Limb (tissue), 2 donors: ENCODE measurements around the gene NPIPA3.
"Not testable (repeated sequence)": the region's sequence is repeated elsewhere in the genome, so short reads cannot be mapped to it uniquely, and the experiment has no call there.

Experiments
- DNase-seq, 2 donors: peaks; one replicate each; pipeline ENCODE4 v3.0.0-alpha.2; 2016; ENCODE audit errors: extremely low spot score in 2 of 2

Gene NPIPA3

DNA sequence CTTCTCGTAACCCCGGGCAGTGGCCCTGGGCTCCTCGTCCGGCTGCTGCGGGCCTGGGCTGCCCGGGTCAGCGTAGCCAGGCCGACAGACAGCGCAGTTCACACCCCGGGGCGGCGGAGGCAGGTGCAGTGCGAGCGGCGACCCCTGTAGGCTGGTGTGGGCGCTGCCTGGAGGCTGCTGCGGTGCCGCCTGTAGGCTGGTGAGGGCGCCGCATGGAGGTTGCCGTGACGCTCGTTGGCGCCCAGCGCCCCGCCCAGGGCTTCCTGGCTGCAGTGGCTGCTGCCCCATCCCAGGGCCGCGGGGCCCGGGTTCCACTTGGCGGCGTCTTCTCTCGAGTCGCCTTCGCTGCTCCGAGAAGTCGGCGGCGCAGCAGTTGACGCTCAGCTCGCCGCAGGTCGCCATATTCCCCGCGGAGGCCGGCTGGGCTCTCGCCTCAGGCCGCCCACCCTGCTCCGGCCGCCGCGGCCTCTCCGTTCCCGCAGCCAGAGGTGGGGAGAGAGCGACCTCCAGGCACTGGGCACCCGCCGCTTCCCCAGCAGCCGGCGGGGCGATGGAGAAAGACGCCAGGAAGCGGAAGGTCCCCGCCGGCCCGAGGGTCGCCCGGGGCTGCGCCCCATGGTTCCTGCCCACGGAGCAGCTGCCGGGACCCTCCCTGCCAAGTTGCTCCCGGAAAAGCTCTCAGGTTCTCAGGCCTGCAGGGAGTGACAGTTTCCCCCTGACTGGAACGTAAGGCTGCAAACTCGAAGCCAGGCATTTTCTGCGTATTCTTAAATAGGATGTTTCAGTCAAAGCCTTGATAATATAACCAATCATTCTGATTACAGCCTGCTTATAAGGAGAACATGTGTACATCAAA is at the start of gene NPIPA3:
Gene NPIPA3, plus strand, starts transcription at position 256 of the 856 bp plus-strand sequence. CDS start 5,533 bp downstream, outside the sequence.
- DNase-seq, result not testable (repeated sequence)

DNA sequence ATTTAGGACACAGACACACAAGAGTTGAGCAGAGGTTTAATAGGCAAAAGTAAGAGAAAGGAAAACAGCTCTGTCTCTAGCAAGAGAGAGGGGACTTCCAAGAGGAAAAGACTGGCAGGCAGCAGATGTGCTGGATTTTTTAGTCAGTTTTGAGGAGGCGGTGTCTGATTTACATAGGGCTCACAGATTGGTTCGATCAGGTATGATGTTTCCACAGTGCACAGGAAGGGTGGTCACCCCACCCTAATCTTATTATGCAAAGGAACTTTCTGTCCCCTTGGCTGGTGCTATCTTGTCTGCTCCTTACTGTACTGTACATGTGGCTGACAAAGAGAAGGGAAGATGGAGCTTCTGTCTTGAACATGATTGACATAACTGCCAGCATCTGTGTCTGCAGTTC is 45.1 kb upstream of the NPIPA3 start:
- no peak for DNase-seq

DNA sequence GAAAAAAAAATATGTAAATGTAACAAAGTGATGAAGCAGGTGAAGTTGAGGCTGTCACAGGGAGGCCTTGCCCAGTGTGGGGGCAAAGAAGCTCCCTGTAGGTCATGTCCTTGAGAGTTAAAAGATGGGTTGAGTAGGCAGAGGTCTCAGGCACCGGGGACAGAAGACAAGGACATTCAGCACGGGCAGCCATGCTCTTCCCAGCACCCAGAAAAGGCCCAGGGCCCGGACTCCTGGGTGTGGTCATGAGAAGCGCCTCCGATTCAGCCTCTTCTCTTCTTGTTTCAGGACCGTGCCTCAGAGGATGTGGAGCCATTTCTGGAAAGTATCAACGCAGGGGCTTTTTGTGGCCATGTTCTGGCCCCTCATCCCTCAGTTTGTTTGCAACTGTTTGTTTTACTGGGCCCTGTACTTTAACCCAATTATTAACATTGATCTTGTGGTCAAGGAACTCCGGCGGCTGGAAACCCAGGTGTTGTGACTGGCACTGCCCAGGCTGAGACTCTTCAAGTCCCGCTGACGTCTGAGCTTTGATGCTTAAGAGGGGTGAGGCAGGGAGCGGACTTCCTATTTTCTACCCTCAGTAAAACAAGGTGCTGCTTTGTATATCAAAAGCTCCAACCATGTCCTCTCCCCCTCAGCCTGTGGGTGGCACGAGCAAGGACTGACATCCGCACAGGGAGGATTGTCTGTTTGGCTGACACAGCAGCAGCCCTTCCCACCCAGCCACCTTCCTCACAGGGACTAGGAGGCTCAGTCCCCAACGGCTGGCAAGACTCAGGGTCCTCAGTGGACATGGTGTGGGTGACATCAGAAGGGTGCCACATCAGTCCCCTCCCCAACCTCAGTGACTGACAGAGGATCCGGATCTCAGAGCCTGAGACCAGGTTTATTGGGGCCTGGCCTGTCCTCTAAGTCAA is 35.6 kb upstream of the NPIPA3 start:
- DNase-seq, result no peak

DNA sequence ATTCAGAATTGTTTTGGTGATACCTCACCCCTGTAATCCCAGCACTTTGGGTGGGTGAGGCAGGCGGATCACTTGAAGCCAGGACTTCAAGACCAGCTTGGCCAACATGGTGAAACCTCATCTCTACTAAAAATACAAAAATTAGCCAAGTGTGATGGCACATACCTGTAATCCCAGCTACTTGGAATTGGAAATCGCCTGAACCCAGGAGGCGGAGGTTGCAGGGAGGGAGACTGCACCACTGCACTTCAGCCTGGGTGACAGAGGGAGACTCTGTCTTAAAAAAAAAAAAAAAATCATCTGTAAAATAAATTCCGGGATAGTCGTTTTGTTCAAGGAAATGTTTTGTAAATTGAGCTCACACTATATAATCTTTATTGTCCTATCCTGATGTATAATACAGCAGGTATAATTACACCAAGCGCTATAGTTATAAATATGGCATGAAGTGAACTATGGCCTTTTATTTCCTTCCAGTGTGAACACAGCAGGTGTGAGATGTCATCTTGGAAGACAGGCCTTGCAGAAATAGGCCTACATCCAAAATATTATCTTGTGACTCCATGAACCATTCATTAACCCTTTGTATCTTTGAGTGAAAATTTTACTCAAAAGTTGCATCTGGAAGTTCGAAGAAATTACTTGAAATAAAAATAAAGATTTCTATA is 34.5 kb upstream of the NPIPA3 start:
- no peak for DNase-seq

DNA sequence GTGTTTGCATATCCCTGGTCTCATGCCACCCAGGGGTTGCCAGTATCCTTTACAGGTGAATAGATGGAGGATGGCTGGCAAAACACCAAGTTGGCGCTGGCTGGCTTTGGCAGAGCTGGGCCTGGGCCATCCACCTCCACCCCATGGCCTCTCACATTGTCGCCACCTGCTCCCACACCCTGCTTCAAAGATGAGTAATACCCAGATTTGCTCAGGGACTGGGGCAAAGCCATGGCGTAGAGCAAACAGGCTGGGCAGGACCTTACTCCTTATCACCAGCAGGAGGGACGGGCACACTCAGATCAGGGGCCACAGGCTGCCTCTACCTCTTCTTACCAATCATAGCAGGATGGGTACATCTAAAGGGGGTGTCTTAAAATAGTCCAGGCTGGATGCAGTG is 33.4 kb upstream of the NPIPA3 start:
- DNase-seq, result no peak

DNA sequence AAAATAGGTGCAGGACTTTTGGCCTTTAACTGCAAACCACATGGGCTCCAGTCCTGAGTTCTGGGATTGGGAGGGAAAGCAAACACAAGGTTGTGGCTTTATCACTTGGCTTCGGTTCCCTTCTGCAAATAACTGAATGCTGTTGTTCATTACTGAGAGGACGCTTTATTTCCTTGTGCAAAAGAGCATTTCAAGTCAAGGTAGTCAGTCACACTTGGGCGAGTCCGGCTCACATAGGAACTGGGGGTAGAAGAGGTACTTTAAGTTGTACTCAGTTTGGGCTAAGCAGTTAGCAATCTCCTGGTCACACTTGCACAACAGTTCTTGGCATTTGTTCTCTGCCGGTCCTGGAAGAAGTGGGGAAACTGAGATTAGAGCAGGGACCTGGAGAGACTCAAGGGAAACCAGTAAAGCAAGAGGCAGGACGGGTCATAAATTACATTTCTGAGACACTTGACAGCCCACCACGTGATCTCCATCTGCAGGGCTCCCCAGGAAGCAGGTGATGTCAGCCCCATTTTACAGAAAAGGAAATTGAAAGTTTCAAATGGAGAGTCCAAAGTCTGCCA is 30.7 kb upstream of the NPIPA3 start:
- DNase-seq, result no peak

DNA sequence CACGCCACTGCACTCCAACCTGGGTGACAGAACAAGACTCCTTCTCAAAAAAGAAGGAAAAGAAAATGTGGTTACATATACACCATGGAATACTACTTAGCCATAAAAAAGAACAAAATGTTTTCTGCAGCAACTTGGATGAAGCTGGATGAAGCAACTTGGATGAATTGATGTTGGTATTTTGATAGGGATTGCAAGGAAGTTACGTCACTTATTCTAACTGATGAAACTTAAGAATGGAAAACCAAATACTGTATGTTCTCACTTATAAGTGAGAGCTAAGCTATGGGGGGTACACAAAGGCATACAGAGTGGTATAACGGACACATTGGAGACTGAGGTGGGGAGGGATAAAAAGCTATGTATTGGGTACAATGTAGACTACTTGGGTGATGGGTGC is 26.6 kb upstream of the NPIPA3 start:
- no peak for DNase-seq

DNA sequence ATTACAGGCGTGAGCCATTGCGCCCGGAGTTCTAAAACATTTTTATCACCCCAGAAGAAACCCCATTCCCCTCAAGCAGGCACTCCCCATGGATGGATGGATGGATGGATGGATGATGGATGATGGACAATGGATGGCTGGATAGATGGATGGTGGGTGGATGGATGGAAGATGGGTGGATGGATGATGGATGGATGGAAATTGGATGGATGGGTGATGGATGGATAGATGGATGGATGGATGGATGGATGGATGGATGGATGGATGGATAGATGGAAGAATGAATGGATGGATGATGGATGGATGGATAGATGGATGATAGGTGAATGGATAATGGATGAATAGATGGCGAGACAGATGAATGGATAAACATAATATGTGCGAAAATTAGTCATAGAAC is 25.6 kb upstream of the NPIPA3 start:
- no peak for DNase-seq

DNA sequence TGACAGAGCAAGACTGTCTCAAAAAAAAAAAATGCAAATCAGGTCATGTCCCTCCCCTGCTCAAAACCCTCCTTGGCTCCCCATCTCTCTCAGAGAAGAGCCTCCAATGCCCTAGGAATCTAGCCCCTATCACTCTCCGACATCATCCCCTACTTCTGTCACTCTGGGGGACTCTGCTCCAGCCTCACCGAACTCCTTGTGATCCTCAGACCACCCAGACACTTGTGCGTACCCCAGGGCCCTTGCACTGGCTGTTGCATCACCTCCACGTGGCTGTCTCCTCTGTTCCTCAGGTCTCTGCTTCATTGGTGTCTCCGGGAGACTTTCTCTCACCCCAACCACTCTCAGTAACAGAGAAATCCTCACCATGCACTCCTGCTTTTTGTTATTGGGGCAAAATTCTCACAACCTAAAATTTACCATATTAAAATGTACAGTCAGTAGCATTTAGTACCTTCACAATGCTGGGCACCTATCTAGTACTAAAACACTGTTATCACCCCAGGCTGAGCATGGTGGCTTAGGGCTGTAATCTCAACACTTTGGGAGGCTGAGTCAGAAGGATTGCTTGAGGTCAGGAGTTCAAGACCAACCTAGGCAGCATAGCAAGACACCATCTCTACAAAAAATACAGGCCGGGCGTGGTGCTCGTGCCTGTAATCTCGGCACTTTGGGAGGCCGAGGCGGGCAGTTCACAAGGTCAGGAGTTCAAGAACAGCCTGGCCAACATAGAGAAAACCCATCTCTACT is 24.3 kb upstream of the NPIPA3 start:
- DNase-seq, result no peak

DNA sequence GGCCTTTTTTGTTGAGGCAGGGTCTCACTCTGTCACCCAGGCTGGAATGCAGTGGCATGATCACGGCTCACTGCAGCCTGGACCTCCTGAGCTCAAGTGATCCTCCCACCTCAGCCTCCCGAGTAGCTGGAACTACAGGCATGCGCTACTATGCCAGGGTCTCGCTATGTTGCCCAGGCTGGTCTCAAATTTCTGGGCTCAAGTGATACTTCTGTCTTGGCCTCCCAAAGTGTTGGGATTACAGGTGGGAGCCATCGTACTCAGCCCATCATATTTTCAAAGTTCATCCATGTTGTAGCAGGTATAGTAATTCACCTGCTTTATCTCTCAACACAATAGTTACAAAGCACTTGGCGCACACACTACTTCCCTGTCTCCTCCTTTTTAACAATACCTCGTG is 22.8 kb upstream of the NPIPA3 start:
- DNase-seq, result not testable (repeated sequence)

DNA sequence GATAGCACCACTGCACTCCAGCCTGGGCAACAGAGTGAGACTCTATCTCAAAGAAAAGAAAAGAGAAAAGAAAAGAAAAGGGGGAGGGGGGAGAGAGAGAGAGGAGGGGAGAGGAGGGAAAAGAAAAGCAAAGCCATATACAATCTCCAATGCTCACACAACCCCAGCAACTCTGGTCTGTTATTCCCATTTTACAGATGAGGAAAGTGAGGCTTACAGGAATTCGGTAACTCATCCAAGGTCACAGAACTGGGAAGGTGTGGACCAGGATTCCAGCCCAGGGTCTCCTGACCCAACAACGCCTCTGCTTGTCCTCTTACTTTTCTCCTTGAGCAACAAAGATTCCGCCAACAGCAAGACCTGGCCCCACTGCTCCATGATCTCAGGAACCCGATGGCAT is 22.1 kb upstream of the NPIPA3 start:
- no peak for DNase-seq

DNA sequence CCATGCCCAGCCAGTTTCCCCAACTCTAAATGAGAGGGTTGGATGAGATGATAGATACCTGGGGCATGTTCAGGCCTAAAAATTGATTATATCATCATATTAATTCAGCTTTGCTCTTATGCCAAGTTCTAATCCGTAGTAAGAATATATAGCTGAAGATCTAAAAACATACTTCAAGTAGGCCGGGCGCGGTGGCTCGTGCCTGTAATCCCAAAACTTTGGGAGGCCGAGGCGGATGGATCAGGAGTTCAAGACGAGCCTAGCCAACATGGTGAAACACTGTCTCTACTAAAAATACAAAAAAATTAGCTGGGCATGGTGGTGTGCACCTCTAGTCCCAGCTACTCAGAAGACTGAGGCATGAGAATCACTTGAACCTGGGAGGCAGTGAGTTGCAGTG is 21.1 kb upstream of the NPIPA3 start:
- DNase-seq, result no peak

DNA sequence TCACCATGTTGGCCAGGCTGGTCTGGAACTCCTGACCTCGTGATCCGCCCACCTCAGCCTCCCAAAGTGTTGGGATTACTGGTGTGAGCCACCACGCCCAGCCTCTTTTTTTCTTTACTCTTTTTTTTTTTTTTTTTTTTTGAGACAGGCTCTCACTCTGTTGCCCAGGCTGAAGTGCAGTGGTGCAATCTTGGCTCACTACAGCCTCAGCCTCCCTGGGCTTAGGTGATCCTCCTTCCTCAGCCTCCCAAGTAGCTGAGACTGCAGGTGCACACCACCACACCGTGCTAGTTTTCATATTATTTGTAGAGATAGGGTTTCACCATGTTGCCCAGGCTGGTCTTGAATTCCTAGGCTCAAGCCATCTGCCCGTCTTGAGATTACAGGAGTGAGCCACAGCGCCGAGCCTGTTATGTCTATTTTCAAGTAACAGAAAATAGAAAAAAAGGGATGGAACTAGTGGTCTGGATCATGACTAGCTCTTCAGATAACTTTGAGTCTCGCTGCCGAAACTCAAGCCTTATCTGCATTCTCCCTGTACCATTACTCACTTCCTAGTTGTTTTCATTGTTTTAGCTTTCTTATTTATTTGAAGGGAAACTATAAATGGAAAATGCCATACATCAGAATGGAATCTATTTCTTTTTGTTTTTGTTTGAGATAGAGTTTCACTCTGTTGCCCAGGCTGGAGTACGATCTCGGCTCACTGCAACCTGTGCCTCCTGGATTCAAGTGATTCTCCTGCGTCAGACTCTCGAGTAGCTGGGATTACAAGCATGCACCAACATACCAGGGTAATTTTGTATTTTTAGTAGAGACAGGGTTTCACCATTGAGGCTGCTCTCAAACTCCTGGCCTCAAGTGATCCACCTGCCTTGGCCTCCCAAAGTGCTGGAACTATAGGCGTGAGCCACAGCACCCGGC is 17.1 kb upstream of the NPIPA3 start:
- not testable (repeated sequence) for DNase-seq

DNA sequence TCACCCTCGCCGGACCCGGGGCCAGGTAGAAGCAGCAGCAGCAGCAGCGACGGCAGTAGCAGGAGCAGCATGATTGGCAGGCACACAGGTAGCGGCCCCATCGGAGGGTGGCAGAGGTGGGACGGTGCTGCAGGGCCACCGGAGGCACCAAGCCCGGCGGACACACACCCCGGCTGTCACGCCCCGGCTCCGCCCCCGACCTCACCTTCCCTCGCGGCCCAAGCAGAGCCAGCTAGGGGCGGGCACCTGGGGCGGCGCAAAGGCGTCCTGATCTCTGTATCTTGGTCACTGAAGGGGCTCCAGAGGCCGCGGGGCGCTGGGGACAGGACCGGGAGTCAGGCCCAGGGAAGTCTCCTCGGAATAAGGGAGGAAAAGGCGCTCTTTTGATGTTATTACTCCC is 9.1 kb upstream of the NPIPA3 start, which contains the start of gene PLA2G10:
Gene PLA2G10, minus strand, starts transcription at position 180 of the 400 bp plus-strand sequence. Its CDS starts 79 bp downstream, at position 101.
- DNase-seq, result not testable (repeated sequence)

DNA sequence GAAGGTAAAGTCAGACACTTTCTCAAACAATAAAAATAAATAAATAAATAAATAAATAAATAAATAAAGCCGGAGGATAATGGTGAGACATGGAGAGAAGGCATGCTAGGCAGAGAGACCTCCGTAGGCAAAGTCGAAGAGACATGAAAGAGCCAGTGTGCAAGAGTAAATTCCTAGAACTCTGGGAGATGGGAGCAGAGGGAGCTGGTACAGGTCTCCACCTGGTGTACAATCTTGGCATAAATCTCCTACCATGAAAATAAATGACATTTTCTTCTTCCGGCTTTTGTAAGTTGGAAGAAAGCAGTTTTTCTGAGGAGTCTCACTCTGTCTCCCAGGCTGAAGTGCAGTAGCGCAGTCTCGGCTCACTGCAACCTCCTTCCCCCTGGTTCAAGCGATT is 1.4 kb upstream of the NPIPA3 start:
- DNase-seq, result not testable (repeated sequence)

DNA sequence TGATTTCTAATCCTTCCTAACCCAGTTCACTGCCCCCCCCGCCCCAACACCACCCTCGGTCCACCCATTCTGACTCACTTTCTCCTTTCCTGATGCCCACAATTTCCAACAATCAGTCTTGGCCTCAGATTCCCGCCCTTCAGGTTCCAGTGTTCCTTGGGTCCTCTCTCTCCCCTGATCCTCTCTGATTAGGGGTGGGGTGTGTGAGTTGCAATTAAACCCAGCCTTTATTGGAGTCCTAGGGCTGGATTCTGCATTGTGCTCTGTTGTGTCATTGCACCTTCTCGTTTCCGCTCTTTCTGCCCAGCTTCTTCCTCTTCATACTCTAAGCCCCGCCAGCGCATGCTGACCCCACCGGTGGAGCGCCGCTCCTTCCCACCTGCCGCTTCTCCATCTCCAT is 539 bp upstream of the NPIPA3 start:
- DNase-seq, result not testable (repeated sequence)

DNA sequence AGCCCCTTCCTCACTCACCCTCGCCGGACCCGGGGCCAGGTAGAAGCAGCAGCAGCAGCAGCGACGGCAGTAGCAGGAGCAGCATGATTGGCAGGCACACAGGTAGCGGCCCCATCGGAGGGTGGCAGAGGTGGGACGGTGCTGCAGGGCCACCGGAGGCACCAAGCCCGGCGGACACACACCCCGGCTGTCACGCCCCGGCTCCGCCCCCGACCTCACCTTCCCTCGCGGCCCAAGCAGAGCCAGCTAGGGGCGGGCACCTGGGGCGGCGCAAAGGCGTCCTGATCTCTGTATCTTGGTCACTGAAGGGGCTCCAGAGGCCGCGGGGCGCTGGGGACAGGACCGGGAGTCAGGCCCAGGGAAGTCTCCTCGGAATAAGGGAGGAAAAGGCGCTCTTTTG is 30.0 kb downstream of the NPIPA3 start:
- DNase-seq, result not testable (repeated sequence)

DNA sequence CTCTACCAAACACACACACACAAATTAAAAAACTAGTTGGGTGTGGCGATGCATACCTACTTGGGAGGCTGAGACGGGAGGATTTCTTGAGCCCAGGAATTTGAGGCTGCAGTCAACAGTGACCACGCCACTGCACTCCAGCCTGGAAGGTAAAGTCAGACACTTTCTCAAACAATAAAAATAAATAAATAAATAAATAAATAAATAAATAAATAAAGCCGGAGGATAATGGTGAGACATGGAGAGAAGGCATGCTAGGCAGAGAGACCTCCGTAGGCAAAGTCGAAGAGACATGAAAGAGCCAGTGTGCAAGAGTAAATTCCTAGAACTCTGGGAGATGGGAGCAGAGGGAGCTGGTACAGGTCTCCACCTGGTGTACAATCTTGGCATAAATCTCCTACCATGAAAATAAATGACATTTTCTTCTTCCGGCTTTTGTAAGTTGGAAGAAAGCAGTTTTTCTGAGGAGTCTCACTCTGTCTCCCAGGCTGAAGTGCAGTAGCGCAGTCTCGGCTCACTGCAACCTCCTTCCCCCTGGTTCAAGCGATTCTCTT is 37.7 kb downstream of the NPIPA3 start:
- not testable (repeated sequence) for DNase-seq

DNA sequence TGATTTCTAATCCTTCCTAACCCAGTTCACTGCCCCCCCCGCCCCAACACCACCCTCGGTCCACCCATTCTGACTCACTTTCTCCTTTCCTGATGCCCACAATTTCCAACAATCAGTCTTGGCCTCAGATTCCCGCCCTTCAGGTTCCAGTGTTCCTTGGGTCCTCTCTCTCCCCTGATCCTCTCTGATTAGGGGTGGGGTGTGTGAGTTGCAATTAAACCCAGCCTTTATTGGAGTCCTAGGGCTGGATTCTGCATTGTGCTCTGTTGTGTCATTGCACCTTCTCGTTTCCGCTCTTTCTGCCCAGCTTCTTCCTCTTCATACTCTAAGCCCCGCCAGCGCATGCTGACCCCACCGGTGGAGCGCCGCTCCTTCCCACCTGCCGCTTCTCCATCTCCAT is 38.6 kb downstream of the NPIPA3 start:
- DNase-seq, result not testable (repeated sequence)
